WERI-Rb-1 (cell line): Measurements from ENCODE around the gene KRTAP10-11.
"Not testable (repeated sequence)": the region's sequence is repeated elsewhere in the genome, so short reads cannot be mapped to it uniquely, and the experiment has no call there.

ENCODE experiments used
- DNase-seq: peaks from one replicate; pipeline ENCODE4 v3.0.0-alpha.2; 2020
- H3K27ac ChIP-seq: fragments of 250-450 bp; sonication (Bioruptor Pico); 2 replicates; pipeline ENCODE4 v1.5.1; 2020; ENCODE audit warnings: mild to moderate bottlenecking, moderate library complexity
- H3K27me3 ChIP-seq: fragments of 250-450 bp; sonication (Bioruptor Pico); 2 replicates; pipeline ENCODE4 v1.5.1; 2021; ENCODE audit warnings: mild to moderate bottlenecking, low read depth, moderate library complexity; ENCODE audit not compliant: insufficient read depth, severe bottlenecking
- H3K36me3 ChIP-seq: fragments of 250-450 bp; sonication (Bioruptor Pico); 2 replicates; pipeline ENCODE4 v1.5.1; 2020; ENCODE audit warnings: mild to moderate bottlenecking, moderate library complexity
- H3K4me3 ChIP-seq: 2 replicates; pipeline ENCODE4 v1.5.1; 2011; ENCODE audit warnings: low read depth, mild to moderate bottlenecking, control low read depth, low read length
- H3K9me3 ChIP-seq: fragments of 250-450 bp; sonication (Bioruptor Pico); 2 replicates; pipeline ENCODE4 v1.5.1; 2021; ENCODE audit warnings: mild to moderate bottlenecking, moderate library complexity; ENCODE audit not compliant: severe bottlenecking
- TF ChIP-seq, protein P1 (sequence below): IDR thresholded peaks from 2 replicates; pipeline ENCODE4 v1.5.1; 2011; ENCODE audit warnings: low read depth, mild to moderate bottlenecking, control low read depth, inconsistent platforms, low read length

The KRTAP10-11 gene, protein sequence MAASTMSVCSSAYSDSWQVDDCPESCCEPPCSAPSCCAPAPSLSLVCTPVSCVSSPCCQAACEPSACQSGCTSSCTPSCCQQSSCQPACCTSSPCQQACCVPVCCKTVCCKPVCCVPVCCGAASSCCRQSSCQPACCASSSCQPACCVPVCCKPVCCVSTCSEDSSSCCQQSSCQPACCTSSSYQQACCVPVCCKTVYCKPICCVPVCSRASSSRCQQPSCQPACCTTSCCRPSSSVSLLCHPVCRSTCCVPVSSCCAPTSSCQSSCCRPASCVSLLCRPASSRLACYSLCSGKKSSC

DNA sequence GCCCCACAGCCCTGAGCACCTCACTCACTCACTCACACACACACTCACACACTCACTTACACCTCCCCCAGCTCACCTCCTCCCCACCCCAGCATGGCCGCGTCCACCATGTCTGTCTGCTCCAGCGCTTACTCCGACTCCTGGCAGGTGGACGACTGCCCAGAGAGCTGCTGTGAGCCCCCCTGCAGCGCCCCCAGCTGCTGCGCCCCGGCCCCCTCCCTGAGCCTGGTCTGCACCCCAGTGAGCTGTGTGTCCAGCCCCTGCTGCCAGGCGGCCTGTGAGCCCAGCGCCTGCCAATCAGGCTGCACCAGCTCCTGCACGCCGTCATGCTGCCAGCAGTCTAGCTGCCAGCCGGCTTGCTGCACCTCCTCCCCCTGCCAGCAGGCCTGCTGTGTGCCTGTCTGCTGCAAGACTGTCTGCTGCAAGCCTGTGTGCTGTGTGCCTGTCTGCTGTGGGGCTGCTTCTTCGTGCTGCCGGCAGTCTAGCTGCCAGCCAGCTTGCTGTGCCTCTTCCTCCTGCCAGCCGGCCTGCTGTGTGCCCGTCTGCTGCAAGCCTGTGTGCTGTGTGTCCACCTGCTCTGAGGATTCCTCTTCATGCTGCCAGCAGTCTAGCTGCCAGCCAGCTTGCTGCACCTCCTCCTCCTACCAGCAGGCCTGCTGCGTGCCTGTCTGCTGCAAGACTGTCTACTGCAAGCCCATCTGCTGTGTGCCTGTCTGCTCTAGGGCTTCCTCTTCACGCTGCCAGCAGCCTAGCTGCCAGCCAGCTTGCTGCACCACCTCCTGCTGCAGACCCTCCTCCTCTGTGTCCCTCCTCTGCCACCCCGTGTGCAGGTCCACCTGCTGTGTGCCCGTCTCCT lies at the start of gene KRTAP10-11:
Gene KRTAP10-11 (plus strand): TSS at position 49 of the 856 bp plus-strand sequence. CDS start 45 bp downstream, at position 94.
- TF ChIP-seq, protein P1, sequence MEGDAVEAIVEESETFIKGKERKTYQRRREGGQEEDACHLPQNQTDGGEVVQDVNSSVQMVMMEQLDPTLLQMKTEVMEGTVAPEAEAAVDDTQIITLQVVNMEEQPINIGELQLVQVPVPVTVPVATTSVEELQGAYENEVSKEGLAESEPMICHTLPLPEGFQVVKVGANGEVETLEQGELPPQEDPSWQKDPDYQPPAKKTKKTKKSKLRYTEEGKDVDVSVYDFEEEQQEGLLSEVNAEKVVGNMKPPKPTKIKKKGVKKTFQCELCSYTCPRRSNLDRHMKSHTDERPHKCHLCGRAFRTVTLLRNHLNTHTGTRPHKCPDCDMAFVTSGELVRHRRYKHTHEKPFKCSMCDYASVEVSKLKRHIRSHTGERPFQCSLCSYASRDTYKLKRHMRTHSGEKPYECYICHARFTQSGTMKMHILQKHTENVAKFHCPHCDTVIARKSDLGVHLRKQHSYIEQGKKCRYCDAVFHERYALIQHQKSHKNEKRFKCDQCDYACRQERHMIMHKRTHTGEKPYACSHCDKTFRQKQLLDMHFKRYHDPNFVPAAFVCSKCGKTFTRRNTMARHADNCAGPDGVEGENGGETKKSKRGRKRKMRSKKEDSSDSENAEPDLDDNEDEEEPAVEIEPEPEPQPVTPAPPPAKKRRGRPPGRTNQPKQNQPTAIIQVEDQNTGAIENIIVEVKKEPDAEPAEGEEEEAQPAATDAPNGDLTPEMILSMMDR: 0 out of 2 replicates have a peak, but pooled peaks have one; percentile 4
- not testable (repeated sequence) for H3K36me3 ChIP-seq, H3K27ac ChIP-seq, H3K27me3 ChIP-seq, DNase-seq, H3K4me3 ChIP-seq
- H3K9me3 ChIP-seq: peaks cover 14% of the 10 kb centered on the region

DNA sequence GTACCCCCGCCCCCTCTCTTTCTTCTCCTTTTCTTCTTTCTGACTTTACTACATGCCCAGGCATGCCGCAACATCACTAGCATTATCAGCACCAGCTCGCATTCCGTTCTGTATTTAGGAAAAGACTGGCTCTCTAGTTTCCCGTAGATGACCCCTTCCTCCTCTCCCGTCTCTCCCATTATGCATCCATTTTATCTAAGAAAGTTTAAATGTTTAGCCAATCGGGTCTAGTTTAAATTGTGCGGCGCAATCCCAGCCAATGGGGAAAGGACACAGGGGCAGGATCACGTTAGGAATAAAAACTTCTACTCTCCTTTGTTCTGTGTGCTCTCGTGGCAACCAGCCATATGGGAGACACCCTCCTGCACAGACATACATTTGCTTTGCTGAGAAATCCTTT lies 48.2 kb upstream of the KRTAP10-11 start:
- Histone ChIP-seq H3K27me3 (no peaks in the 10 kb centered on the region), H3K9me3 (peaks cover 4% of the 10 kb centered on the region), H3K36me3 (no peaks in the 10 kb centered on the region), H3K4me3 (no peak overlapping the region), H3K27ac (0 out of 2 replicates have a peak overlapping the region, but pooled peaks have one; percentile 1)
- DNase-seq: no peak
- TF ChIP-seq, protein P1: no peak

DNA sequence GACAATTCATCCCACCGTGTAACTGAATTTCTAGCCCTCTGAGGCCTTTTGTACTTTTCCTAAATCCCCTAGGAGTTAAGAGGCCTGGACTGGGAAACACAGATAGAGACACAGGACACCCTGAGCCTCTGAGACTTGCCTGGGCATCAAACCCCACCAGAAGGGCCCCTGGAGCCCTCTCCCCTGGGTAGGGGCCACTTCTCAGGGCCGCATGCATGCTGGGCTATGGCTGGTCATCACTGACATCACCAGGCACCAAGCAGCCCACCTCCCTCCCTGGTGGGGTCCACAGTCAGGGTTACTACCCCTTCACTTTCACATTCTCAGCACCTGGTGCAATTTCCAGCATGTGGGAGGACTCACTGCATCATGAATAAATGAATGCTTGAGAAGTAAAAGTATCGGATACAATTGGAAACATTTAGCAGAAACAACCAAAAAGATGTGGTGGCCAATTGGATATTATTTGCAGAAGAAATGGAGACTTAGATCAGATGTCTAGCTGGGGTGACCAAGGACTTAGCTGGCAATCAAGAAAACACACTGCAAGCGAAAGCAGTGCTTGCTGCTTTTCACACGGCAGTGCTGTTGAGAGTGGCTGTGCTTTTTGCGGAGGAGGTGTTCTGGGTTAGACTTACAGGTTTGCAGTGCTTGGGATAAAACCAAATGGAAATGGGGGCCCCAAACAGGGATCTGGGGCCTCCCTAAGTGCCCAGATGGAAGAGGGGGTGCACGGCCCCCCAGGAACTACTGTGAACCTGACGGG lies 46.8 kb upstream of the KRTAP10-11 start:
- H3K27ac ChIP-seq: no peak overlapping the region
- H3K36me3 ChIP-seq: no peaks in the 10 kb centered on the region
- H3K4me3 ChIP-seq: no peak overlapping the region
- TF ChIP-seq, protein P1: no peak
- no peaks in the 10 kb centered on the region for H3K27me3 ChIP-seq
- H3K9me3 ChIP-seq: peaks cover 10% of the 10 kb centered on the region
- no peak for DNase-seq

DNA sequence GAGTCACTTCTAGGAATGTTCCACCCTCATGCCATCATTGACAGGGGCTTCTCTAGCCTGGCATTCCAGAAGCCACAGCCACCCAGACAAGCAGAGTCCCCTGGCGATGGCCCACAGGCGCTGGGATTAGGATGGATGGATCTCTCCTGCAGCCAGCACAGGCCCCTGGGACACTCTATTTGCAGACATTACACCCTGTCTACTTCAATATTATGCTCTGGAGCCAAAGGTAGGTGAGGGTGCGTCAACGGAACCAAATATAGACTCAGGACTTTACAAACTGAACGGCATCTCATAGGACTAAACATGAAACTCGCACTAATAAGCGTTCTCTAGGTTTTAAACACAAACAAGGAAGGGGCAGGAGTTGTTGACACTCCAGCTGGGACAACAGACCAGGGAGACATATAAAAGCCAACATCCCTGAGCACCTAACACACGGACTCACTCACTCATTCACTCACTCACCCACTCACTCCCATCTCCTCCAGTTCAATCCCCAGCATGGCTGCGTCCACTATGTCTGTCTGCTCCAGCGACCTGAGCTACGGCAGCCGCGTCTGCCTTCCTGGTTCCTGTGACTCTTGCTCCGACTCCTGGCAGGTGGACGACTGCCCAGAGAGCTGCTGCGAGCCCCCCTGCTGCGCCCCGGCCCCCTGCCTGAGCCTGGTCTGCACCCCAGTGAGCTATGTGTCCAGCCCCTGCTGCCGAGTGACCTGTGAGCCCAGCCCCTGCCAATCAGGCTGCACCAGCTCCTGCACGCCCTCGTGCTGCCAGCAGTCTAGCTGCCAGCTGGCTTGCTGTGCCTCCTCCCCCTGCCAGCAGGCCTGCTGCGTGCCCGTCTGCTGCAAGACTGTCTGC lies 45.9 kb upstream of the KRTAP10-11 start, which contains the start of gene KRTAP10-7:
Gene KRTAP10-7 (plus strand): TSS at position 480 of the 861 bp plus-strand sequence. CDS start 25 bp downstream, at position 505.
- not testable (repeated sequence) for H3K27ac ChIP-seq, H3K4me3 ChIP-seq, DNase-seq, H3K36me3 ChIP-seq, H3K27me3 ChIP-seq
- H3K9me3 ChIP-seq: peaks cover 13% of the 10 kb centered on the region

DNA sequence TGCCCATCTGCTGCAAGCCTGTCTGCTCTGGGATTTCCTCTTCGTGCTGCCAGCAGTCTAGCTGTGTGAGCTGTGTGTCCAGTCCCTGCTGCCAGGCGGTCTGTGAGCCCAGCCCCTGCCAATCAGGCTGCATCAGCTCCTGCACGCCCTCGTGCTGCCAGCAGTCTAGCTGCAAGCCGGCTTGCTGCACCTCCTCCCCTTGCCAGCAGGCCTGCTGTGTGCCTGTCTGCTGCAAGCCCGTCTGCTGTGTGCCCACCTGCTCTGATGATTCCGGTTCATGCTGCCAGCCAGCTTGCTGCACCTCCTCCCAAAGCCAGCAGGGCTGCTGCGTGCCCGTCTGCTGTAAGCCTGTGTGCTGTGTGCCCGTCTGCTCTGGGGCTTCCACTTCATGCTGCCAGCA lies 45.1 kb upstream of the KRTAP10-11 start:
- not testable (repeated sequence) for H3K36me3 ChIP-seq, H3K27me3 ChIP-seq, H3K27ac ChIP-seq, DNase-seq, H3K4me3 ChIP-seq
- H3K9me3 ChIP-seq: peaks cover 13% of the 10 kb centered on the region
